CD4-positive, alpha-beta T cell treated with Interleukin-17A for 4 hours (primary cell): ENCODE data around the gene HAAO.
"Not testable (repeated sequence)": the region's sequence is repeated elsewhere in the genome, so short reads cannot be mapped to it uniquely, and the experiment has no call there.

Source experiments
- DNase-seq: peaks from one replicate; pipeline ENCODE4 v3.0.0-alpha.2; 2020; ENCODE audit warnings: mixed read lengths

HAAO gene

GRCh38 chr2:42792583-42793333 is at the start of gene HAAO:
Gene HAAO (minus strand): TSS chr2:42792583. CDS start chr2:42792536, 47 bp downstream.
- peak; percentile 30 for DNase-seq

DNA sequence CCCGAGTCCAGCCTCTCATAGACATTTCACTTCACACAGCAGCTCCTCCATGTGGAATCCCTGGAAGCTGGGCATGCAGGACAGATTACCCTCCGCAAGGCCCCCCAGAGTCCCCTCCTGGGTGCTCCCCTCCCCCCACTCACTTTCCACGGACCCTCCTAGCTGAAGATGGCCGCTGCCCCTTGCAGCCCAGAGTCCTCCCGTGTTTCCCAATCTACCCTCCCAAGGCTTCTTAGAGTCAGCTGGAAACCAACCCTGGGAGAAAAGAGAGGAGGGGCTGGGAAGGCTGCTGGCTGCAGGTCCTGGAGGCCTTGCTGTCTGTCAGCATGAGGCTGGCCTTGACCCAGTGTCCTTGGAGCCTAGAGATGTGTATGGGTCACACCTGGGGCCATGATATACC is 49.0 kb upstream of the HAAO start:
- DNase-seq, result no peak

DNA sequence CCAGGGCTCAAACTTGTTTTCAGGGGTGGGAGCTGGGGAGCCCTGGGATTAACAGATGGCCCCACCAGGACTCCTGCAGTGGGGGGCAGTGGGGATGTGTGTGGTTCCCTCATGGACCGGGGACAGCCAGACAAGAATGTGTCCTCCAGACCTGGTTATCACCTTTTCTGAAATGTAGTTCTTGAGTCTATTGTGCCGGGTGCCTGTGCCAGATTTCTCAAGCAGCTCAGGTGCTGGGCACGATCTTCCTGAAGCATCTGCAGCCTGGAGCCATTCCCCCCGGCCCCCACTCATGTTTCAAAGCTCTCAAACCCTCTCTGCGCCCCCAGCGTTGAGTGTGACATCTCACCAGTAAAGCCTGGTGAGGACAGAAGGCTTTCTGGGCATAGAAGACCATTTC is 48.4 kb upstream of the HAAO start:
- DNase-seq, result no peak

- no peak for DNase-seq
Observed at GRCh38 chr2:42839809-42840501, 47.6 kb upstream of the HAAO start.

DNA sequence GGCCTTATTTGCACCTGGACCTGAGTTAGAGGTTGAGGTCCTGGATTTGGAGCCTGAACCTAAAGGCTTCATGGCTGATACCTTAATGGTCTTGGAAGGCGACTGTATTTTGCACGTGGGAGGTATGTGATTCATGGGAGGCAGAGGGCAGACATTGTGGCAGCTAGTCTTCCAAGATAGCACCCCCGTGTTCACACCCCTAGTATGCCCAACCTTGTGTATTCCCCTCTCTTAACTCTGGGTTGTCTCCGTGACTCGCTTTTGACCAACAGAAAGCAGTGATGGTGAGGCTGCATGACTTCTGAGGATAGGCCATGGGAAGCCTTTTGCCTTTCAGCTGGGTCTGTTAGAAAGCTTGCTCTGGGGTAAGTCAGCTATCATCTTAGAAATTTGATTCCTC is 45.8 kb upstream of the HAAO start:
- no peak for DNase-seq

GRCh38 chr2:42835577-42836371 is 43.4 kb upstream of the HAAO start:
- no peak for DNase-seq

GRCh38 chr2:42834161-42834560 is 41.8 kb upstream of the HAAO start:
- no peak for DNase-seq

DNA sequence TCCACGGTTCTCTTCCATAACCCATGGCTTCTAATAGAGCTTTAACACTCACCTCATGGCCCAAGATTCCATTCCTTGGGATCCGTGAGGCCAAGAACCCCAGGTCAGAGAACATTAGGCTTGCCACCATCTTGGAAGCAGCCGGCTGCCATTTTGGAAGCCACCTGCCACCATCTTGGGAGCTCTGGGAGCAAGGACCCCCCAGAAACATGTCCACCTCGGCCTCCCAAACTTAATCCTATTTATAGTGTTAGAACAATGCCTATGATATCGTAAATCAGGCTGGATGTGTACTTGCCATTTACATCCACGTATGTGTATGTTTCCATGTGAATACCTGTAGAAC is 39.9 kb upstream of the HAAO start:
- no peak for DNase-seq

- DNase-seq, result not testable (repeated sequence)
Observed at GRCh38 chr2:42831575-42832288, 39.3 kb upstream of the HAAO start.

- DNase-seq, result no peak
Observed at GRCh38 chr2:42830922-42831574, 38.7 kb upstream of the HAAO start.

DNA sequence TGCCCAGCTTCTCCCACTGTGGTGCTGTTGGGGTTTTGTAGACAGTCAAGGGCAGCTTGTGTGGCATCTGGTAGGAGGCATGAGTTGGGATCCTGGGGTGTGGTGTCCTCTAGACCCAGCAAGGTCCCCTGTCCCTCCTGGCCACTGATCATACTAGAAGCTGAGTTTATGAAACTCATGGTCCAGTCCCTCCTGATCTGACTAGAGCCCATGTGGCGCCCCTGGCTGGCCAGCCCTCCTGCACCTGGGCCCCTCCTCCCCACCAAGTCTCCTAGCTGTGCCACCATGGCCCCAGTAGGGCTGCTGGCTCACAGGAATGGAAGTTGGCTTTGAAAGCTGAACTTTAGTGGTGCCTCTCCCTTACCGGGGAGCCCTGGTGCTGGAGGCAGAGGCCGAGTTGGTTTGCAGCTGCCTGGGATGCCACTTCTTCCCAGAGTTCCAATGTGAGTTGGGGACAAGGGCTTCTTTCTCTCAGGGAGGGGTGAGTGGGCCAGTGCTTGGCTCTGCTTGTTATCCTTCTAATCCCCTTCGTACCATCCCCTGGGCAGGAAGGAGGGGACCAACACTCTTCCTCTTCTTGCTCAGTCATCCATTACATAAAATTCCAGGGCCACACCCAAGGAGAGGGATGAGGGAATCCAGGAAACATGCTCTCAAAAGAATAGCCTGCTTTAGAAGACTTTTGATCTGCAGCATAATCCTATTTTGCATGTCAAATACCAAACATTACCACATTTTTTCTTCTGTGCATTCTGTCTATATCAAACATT is 37.5 kb upstream of the HAAO start:
- DNase-seq, result no peak

GRCh38 chr2:42828487-42829425 is 36.4 kb upstream of the HAAO start:
- peak; percentile 76 for DNase-seq

GRCh38 chr2:42827647-42828486 is 35.5 kb upstream of the HAAO start:
- peak; percentile 89 for DNase-seq

DNA sequence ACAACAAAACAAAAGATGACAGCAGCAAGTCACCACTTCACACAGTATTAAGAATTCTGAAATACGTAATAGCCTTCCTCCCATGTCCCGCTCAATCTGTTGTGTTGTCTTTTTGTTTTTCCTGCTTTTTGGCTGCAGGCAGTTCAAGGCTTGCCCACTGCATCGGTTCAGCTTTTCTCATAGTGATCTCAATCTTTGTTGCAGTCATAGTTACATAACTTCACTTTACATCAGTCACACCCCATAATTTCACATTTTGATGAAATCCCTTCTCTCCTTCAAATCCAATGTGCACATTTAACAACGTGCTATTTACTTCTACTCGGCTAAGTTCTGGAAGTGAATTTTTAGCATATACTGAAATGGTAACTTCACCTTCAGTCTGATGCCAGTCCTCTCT is 33.8 kb upstream of the HAAO start:
- DNase-seq, result no peak

GRCh38 chr2:42824454-42824807 is 32.0 kb upstream of the HAAO start:
- no peak for DNase-seq

DNA sequence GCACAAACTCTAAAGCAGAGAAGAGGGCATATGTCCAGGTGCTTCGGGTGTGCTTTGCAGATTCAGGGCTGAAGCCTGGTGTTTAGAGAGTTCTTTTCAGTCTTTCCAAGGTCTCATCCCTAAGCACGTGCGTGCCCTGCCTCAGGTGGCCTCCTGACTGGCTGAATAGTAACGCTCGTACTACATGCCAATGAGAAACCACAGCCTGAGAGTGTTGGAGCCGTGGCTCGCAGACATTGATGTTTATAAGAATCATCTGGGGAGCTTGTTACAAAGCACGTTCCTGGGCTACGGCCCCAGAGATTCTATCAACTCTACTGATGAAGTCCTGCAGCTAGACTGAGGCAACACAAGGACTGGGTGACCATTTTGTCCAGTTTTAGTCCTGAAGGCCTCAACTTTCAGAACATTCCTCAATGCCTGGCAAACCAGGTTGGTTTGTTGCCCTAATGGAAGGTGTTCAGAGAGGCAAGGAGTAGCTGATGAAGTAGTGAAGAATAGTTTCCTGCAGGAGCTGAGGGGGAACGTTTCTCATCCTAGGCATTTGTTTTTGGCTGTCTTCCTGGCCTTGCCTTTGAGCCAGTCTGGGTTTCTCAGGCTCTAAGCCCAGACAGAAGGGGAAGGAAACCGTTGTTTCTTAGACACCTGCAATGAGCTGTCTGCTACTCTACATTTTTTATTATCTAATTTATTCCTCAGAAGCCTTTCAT is 31.5 kb upstream of the HAAO start:
- no peak for DNase-seq

- no peak for DNase-seq
Observed at GRCh38 chr2:42819160-42819559, 26.8 kb upstream of the HAAO start.

- DNase-seq, result no peak
Observed at GRCh38 chr2:42815726-42816125, 23.3 kb upstream of the HAAO start.

- DNase-seq, result no peak
Observed at GRCh38 chr2:42813763-42814162, 21.4 kb upstream of the HAAO start.
